Left colon (tissue), 2 donors: ENCODE results near the gene ZNF230. TPM values are rescaled to one million over a fixed set of nuclear protein-coding genes. Genes with fewer than 3 reads are reported as not detected.

Experiments used
- ATAC-seq: fragments of 200-7000 bp; cut with Tn5 transposase; one replicate; pipeline ENCODE4 v1.9.1; 2020; ENCODE audit warnings: mild to moderate bottlenecking, moderate library complexity
- DNase-seq, 2 donors: peaks; one replicate each; pipeline ENCODE4 v3.0.0-alpha.2; 2020
- intact Hi-C, 2 donors: fragments of 100-400 bp; cut with DNase I in 1 of 2; cut with micrococcal nuclease in 1 of 2; formaldehyde crosslinking; loops; one replicate each; pipeline versions ENCODE4 v1.11.2 to v1.14.0; 2022; cut with DNase I, micrococcal nuclease
- total RNA-seq, 2 donors: library from RNA; stranded (reverse); fragmentation: NEBNext Ultra II Directional; extraction: Animal tissue kit (Norgen Biotek cat#: 25700); gene quantifications; one replicate each; pipeline ENCODE4 v1.2.1, GENCODE V29; 2021
- donor health status: DM: no; HTN: no; CAD: no.
- donor health status: DM: yes; HTN: yes; CAD: no.

The ZNF230 gene
- total RNA-seq, 2 donors from 2014 or later, result 3.3 to 3.9 TPM

DNA sequence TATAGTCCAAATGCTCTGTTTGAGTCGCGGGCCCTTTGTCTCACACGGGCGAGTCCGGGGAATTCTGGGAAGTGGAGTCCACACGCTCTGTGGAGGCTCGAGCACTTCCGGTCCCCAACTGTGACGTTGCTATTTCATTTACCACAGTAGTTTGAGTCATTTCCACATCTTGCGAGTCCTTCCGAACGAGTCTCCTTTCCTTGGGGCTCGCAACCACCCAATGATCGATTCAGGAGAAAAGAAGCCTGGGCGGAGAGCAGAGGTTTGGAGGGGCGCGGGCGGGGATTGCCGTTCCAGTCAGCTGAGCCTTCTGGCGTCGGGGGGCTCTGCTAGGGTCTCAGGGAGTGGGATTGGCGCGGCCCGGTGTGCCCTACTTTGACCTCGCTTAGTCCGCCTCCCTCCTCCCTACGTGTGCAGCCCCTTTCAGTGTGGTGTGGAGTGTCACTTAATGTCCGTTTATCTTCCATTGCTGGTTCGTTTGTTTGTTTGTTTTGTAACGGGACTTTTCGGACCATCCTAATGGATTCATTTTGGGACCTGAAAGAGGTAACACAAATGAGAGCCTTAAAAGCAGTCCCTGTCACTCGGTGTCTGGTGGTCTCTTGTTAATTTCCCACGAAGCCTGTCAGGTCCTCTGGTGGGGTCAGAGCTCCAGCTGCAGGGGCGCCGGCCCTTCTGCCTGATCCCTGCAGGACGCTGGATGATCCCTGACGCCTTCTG, 22.6 kb downstream of the ZNF230 start, which contains the start of gene ZNF222:
ZNF222 (plus strand) TSS at position 163 of the 720 bp plus-strand sequence; CDS start at position 221, 58 bp downstream.
- intact Hi-C loops, result no loop called here
- ATAC-seq (peak; percentile 100), DNase-seq (peak; percentile 83 to 85)

DNA sequence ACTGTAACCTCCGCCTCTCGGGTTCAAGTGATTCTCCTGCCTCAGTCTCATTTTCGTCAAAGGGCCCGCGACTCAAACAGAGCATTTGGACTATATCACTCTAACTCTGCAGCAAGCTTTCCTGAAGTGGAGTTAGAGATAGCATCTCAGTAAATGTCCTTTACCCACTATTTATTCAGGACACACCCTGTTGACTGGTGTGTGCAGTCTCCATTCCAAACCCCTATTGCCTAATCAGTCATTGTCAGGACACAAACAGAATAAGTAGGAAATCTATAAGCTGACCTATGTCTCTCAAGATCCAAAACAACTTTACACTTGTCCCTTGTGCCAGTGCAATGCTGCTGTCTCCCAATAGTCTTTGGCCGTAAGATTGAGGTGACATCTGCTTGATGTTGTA, 23.9 kb downstream of the ZNF230 start:
- intact Hi-C loops, result no loop called here
- DNase-seq, result no peak
- no peak for ATAC-seq

DNA sequence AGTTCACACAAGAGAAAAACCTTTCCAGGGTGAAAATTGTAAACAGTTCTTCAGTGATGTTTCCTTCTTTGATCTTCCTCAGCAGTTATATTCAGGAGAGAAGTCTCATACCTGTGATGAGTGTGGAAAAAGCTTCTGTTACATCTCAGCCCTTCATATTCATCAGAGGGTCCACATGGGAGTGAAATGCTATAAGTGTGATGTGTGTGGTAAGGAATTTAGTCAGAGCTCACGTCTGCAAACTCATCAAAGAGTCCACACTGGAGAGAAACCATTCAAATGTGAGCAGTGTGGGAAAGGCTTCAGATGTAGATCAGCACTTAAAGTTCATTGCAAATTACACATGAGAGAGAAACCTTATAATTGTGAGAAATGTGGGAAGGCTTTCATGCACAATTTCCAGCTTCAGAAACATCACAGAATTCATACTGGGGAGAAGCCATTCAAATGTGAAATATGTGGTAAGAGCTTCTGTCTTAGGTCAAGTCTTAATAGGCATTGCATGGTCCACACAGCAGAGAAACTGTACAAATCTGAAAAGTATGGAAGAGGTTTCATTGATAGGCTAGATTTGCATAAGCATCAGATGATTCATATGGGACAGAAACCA, 29.3 kb downstream of the ZNF230 start:
- DNase-seq, result no peak
- ATAC-seq, result no peak
- intact Hi-C loops, result no loop called here

DNA sequence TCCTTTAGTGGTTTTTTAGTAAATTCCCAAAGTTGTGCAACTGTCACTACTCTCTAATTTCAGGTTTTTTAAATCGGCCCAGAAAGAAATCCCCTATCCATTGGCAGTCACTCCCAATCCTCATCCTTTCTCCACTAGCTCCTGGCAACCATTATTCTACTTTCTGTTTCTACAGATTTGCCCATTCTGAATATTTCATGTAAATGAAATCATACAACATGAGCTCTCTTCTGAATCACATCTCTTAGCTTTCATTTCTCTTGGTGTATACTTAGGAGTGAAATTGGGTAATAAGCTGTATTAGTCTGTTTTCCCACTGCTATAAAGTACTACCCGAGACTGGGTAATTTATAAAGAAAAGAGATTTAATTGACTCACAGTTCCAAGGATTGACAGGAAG, 39.4 kb downstream of the ZNF230 start:
- no peak for ATAC-seq
- DNase-seq, result no peak
- intact Hi-C loops, result no loop called here

DNA sequence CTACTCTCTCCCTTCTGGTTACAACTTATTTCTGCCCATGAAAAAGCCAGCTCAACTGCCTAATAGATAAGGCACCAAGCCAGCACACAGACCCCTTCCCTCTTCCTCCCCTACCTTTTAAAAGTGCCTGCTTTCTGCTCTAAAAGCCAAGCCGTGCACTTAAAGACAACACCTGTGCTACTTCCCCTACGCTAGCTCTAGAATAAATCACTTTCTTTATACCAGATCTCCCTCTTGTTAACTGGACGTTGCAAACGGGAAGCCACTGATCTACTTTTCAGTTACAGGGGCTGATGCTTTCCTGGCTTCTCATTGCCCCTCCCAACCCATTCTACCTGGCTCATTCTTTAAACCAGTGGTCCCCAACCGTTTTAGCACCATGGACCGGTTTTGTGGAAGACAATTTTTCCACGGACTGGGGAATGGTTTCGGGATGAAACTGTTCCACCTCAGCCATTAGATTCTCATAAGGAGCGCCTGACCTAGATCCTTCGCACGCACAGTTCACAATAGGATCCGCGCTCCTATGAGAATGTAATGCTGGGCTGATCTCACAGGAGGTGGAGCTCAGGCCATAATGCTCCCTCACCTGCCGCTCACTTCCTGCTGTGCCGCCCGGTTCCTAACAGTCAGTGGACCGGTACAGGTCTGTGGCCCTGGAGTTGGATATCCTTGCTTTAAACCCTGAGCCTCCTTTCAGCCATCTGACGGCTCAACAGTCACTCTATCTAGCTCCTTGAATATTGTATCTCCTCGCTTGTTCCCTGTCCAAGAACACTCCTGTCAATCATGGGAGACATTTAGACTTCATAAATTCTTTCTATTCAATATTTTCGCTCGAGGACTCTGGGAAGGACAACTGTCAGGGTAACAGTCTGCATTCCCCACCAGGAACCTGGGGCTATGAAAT, 48.2 kb downstream of the ZNF230 start:
- peak; percentile 82 for ATAC-seq
- peak; percentile 49 to 72 for DNase-seq
- intact Hi-C loops, result loop anchor here in 1 of 2 donors (2.0 kb wide), 1 partner anchor 66 kb away; the partner anchor contains the start of gene ZNF155

DNA sequence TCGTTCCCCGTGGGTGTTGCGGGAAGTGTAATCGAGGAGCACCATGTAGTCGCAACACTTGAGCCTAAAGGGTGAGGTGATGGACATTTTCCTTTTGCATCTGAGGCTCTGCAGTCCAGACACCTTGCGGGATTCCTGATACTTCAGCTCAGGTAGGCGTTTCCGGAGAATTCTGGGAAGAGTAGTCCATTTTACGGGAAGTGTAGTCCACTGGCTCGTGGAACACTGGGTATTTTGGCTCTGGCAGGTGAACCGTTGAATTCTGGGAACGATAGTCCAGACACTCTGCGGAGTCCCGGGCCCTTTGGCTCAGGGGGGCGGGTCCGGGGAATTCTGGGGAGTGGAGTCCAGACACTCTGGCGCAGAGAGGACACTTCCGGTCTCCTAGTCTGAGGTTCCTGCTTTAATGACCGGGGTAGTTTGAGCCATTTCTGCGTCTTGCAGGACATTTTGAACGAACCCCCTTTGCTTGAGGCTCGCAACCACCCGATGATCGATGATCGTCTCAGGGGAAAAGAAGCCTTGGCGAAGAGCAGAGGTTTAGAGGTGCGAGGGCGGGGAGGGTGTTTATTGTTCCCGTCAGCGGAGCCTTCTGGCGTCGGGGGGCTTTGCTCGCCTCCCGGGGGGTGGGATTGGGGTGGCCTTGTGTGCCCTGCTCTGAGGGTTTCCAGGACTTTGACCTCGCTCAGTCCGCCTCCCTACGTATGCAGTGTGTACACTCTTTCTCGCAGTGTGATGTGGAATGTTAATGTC, 49.1 kb downstream of the ZNF230 start, which contains the start of gene ZNF223:
ZNF223 (plus strand) TSS at position 387 of the 753 bp plus-strand sequence. CDS start 3,141 bp downstream, outside the sequence.
- intact Hi-C loops, result loop anchor here in 1 of 2 donors (2.0 kb wide), 1 partner anchor 67 kb away; the partner anchor contains the start of gene ZNF155
- DNase-seq (peak; percentile 93 to 97), ATAC-seq (peak; percentile 98)

DNA sequence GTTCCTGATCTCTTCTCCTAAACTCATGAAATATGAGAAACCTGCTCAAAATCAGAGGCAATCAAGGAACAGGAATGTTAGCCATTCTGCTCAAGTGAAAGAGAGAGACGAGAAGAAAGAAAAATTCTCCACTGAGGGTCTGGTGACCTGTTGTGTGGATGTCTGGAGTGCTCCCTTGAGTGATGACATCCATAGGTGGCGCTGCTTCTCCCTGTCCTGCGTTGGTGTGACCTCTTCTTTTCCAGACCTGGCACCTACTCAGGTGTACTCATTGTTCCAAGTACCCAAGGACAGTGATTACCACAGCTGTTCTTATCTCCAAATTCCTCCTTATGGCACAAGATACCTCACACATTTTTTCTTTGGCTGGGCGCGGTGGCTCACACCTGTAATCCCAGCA, 53.1 kb downstream of the ZNF230 start:
- intact Hi-C loops, result no loop called here
- no peak for ATAC-seq
- DNase-seq, result no peak

DNA sequence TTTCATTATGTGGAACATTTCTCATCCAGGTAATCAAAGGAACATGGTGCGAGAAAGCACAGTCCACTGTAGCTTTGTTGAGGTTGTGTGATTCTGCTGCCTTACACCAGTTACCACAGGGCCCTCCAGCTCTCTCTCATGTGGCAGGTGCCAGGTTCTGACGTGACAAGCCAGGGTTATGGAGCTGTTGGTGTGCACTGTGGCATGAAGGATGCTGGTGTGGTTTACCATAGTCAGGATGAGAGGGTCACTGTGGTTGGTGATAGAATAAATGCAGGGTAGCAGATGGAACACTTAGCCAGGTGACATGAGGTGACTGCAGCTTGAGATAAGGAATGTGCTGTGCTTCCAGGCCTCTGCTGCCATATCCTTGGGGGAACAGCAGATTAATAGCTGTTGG, 56.5 kb downstream of the ZNF230 start:
- intact Hi-C loops, result no loop called here
- no peak for ATAC-seq
- DNase-seq, result no peak

DNA sequence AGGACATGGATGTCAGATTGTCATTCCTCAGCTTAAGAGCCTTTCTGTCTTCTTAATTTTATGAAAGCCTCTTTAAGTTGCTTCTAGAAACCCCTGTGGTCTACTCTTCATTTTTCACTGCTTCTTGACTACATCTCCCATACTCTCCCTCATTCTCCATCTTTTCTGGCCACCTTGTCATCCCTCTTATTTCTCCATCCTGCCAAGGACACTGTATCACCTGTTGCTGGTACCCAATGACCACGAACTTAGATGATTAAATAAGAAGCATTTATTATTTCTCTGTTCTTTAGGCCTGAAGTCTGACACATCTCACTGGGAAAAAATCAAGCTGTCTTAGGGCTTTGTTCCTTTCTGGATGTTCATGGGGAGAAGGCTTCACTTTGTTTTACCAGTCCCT, 58.3 kb downstream of the ZNF230 start:
- ATAC-seq (no peak), DNase-seq (no peak)
- intact Hi-C loops, result no loop called here

Other genes starting within 250 kb of the ZNF230 start
- gene SMG9, start 248.0 kb upstream of the ZNF230 start, total RNA-seq, result 10 to 100 TPM; 25.4 to 40.3 TPM
- gene KCNN4, start 222.0 kb upstream of the ZNF230 start, total RNA-seq, result 10 to 100 TPM; 21.2 to 45.6 TPM
- gene LYPD5, start 200.5 kb upstream of the ZNF230 start, total RNA-seq, result 1 to 10 TPM in 1 of 2 donors, under 1 TPM in 1; 0.70 to 3.5 TPM
- 10 to 100 TPM in 1 of 2 donors, 1 to 10 TPM in 1; 8.1 to 11.5 TPM for gene ZNF283, start 175.6 kb upstream of the ZNF230 start, total RNA-seq
- gene ZNF404, start 119.0 kb upstream of the ZNF230 start, total RNA-seq, result 1 to 10 TPM in 1 of 2 donors, under 1 TPM in 1; 0.92 to 1.3 TPM
- 1 to 10 TPM; 8.9 to 9.2 TPM for gene ZNF45, start 67.7 kb upstream of the ZNF230 start, total RNA-seq
- gene ZNF221, start 51.7 kb upstream of the ZNF230 start, total RNA-seq, result 1 to 10 TPM; 1.4 to 2.1 TPM
- 1 to 10 TPM; 6.9 to 7.1 TPM for gene ZNF155, start 18.8 kb upstream of the ZNF230 start, total RNA-seq
- gene ZNF222, start 22.4 kb downstream of the ZNF230 start, total RNA-seq, result 1 to 10 TPM; 1.8 to 2.7 TPM
- 1 to 10 TPM; 5.0 to 8.4 TPM for gene ZNF223, start 49.1 kb downstream of the ZNF230 start, total RNA-seq
- gene ZNF284, start 69.2 kb downstream of the ZNF230 start, total RNA-seq, result 1 to 10 TPM; 1.6 to 2.1 TPM
- 10 to 100 TPM; 22.3 to 25.8 TPM for gene ZNF224, start 91.4 kb downstream of the ZNF230 start, total RNA-seq
- gene ZNF225, start 110.4 kb downstream of the ZNF230 start, total RNA-seq, result 1 to 10 TPM; 3.7 to 3.9 TPM
- gene ZNF234, start 138.6 kb downstream of the ZNF230 start, total RNA-seq, result 1 to 10 TPM; 7.6 to 7.7 TPM
- 10 to 100 TPM; 16.1 to 20.3 TPM for gene ZNF226, start 162.1 kb downstream of the ZNF230 start, total RNA-seq
- 10 to 100 TPM; 10.1 to 13.5 TPM for gene ZNF227, start 209.6 kb downstream of the ZNF230 start, total RNA-seq